Psoas muscle (tissue), 8 donors: ENCODE measurements around the gene ZNF487. TPM values are rescaled to one million over a fixed set of nuclear protein-coding genes. Genes with fewer than 3 reads are reported as not detected.
A peak's percentile ranks its signal among the peaks of the same experiment; 100 is the strongest.

Experiments used
- ATAC-seq, 4 donors: fragments of 200-7000 bp; cut with Tn5 transposase; one replicate each; pipeline ENCODE4 v1.9.1; 2020; ENCODE audit warnings: moderate library complexity in 3 of 4, mild to moderate bottlenecking in 2 of 4
- DNase-seq, 2 donors: peaks; one replicate each; pipeline ENCODE4 v3.0.0-alpha.2; 2020
- H3K27ac ChIP-seq: fragments of 200-600 bp; one replicate; pipeline ENCODE4 v1.8.0; 2022
- H3K27me3 ChIP-seq, 3 donors: fragments of 200-600 bp in 1 of 3; one replicate each; pipeline versions ENCODE4 v1.6.1 to v1.8.0; 2013 to 2022; ENCODE audit warnings: low read length in 2 of 3, mild to moderate bottlenecking in 2 of 3, moderate library complexity in 1 of 3; ENCODE audit not compliant: insufficient read depth in 3 of 3
- H3K36me3 ChIP-seq, 2 donors: fragments of 200-600 bp in 1 of 2; one replicate each; pipeline versions ENCODE4 v1.6.1 to v1.8.0; 2013 to 2022; ENCODE audit warnings: low read depth in 1 of 2, mild to moderate bottlenecking in 1 of 2, moderate library complexity in 1 of 2; ENCODE audit not compliant: insufficient read depth in 1 of 2
- H3K4me1 ChIP-seq: fragments of 200-600 bp; one replicate; pipeline ENCODE4 v1.8.0; 2022
- H3K4me3 ChIP-seq: fragments of 200-600 bp; one replicate; pipeline ENCODE4 v1.8.0; 2022; ENCODE audit warnings: mild to moderate bottlenecking
- H3K9me3 ChIP-seq: fragments of 200-600 bp; one replicate; pipeline ENCODE4 v1.8.0; 2022
- CTCF ChIP-seq: fragments of 200-600 bp; IDR thresholded peaks from one replicate; pipeline ENCODE4 v1.8.0; 2022; ENCODE audit warnings: antibody characterized with exemption
- WGBS, 3 donors: extraction: QIAGEN DNeasy Blood & Tissue Kit; methylation state at CpG; one replicate each; pipeline versions ENCODE4 v1.1.6 to v1.1.7; 2013; 5-methylcytosine and 5-hydroxymethylcytosine counted together
- intact Hi-C, 2 donors: fragments of 100-400 bp; cut with DNase I; formaldehyde crosslinking; loops; one replicate each; pipeline versions ENCODE4 v1.11.0 to v1.14.2; 2022
- polyA plus RNA-seq, 3 donors: library from polyadenylated mRNA; stranded (reverse); fragments of 200-250 nt; gene quantifications; one replicate each; pipeline ENCODE4 v1.2.3, GENCODE V29; 2013
- total RNA-seq, 4 donors: library from RNA; stranded (reverse); fragmentation: NEBNext Ultra II Directional in 2 of 4; extraction: Animal tissue kit (Norgen Biotek cat#: 25700) in 2 of 4; gene quantifications; one replicate each; pipeline versions ENCODE4 v1.2.1 to v1.2.4, GENCODE V29; 2021 to 2023
- donor health status: healthy with polysubstance abuse.
- donor health status: DM: no; HTN: no; CAD: no; lungs with moderate emphysema.
- donor health status: Bipolar disorder and iron deficiency.
- donor health status: healthy.
- donor health status: DM: yes; HTN: yes; CAD: no.
- donor health status: DM: no; HTN: no; CAD: no.
- donor health status: DM: no; HTN: no; CAD: no.
- donor health status: DM: yes; HTN: yes; CAD: no.

ZNF487 gene
- total and polyA plus RNA-seq, 7 donors: 1.2 to 9.8 (median 2.0) TPM

- Histone ChIP-seq H3K4me3 (no peak overlapping the region), H3K27ac (no peak overlapping the region), H3K27me3 (no peaks in the 10 kb centered on the region), H3K4me1 (peaks cover 72% of the 10 kb centered on the region), H3K9me3 (no peaks in the 10 kb centered on the region), H3K36me3 (peaks cover 4 to 16% of the 10 kb centered on the region in 2 donors)
- TF ChIP-seq CTCF: no peak
- WGBS, 3 donors: 86 to 89% (median 89%) methylated on average over 7 of the region's 7 CpGs
- DNase-seq (no peak), ATAC-seq (no peak)
- intact Hi-C loops: no loop called here
Observed at GRCh38 chr10:43402880-43403452, 33.9 kb upstream of the ZNF487 start.

- TF ChIP-seq CTCF: no peak
- H3K27me3 ChIP-seq: no peaks in the 10 kb centered on the region
- H3K4me1 ChIP-seq: peaks cover 63% of the 10 kb centered on the region
- DNase-seq (no peak), ATAC-seq (no peak)
- H3K4me3 ChIP-seq: peak overlapping the region; percentile 86
- intact Hi-C loops: no loop called here
- H3K9me3 ChIP-seq: no peaks in the 10 kb centered on the region
- H3K36me3 ChIP-seq: peaks cover 3 to 16% of the 10 kb centered on the region in 2 donors
- no peak overlapping the region for H3K27ac ChIP-seq
- WGBS, 3 donors: 66 to 79% (median 72%) methylated on average over 14 of the region's 14 CpGs
Observed at GRCh38 chr10:43403911-43404703, 32.8 kb upstream of the ZNF487 start.

GRCh38 chr10:43404704-43405084 is 32.2 kb upstream of the ZNF487 start:
- H3K27ac ChIP-seq: no peak overlapping the region

GRCh38 chr10:43407148-43407575 is 29.7 kb upstream of the ZNF487 start:
- no peaks in the 10 kb centered on the region for H3K27me3 ChIP-seq
- no peaks in the 10 kb centered on the region for H3K9me3 ChIP-seq
- H3K4me1 ChIP-seq: peaks cover 39% of the 10 kb centered on the region
- H3K27ac ChIP-seq: peak overlapping the region; percentile 99
- H3K36me3 ChIP-seq: peaks cover 3 to 6% of the 10 kb centered on the region in 2 donors
- peak overlapping the region; percentile 86 for H3K4me3 ChIP-seq
- ATAC-seq (peak; percentile 14 to 43 (median 37)), DNase-seq (peak; percentile 61 to 78)
- 0% methylated on average over 44 to 59 of the region's 59 CpGs for WGBS, 3 donors
- intact Hi-C loops: loop anchor here in 1 of 2 donors (1.0 to 2.0 kb wide), 2 partner anchors 10 to 60 kb away; no protein-coding TSS in a partner anchor
- TF ChIP-seq CTCF: no peak

More at GRCh38 chr10:43404704-43405084, 32.2 kb upstream of the ZNF487 start:
- TF ChIP-seq CTCF: no peak
- no peak for DNase-seq
- Histone ChIP-seq H3K4me3 (peak overlapping the region; percentile 86), H3K27me3 (no peaks in the 10 kb centered on the region), H3K9me3 (no peaks in the 10 kb centered on the region), H3K36me3 (peaks cover 3 to 11% of the 10 kb centered on the region in 2 donors), H3K4me1 (peaks cover 57% of the 10 kb centered on the region)
- 52 to 63% (median 60%) methylated on average over 6 of the region's 6 CpGs for WGBS, 3 donors
- no peak for ATAC-seq
- intact Hi-C loops: no loop called here
